GM12878 (cell line): ENCODE measurements around the gene GPR173.

Experiments
- CBFB ChIP-seq: IDR thresholded peaks from 2 replicates; pipeline ENCODE4 v1.6.1; 2016; ENCODE audit warnings: antibody characterized with exemption, low read depth
- CBX5 ChIP-seq: sonication (generic); IDR thresholded peaks from 2 replicates; pipeline ENCODE4 v1.6.1; 2016; ENCODE audit warnings: low read depth, moderate library complexity, mild to moderate bottlenecking, inconsistent platforms
- CHD2 ChIP-seq: IDR thresholded peaks from 2 replicates; pipeline ENCODE4 v1.6.1; 2011; ENCODE audit warnings: low read depth, low read length, improper control_type of control experiment, borderline replicate concordance
- CTCF ChIP-seq, 3 experiments: IDR thresholded peaks in 2 of 3; conservative IDR thresholded peaks in 1 of 3; 2 replicates each; pipeline ENCODE4 v1.5.1; 2011; ENCODE audit warnings: low read depth in 3 of 3, low read length in 3 of 3, mild to moderate bottlenecking in 3 of 3, control low read depth in 2 of 3, moderate library complexity in 2 of 3, inconsistent platforms in 1 of 3, mixed read lengths in 1 of 3; ENCODE audit not compliant: control insufficient read depth in 2 of 3, insufficient read depth in 1 of 3; ENCODE audit errors: extremely low read depth in 1 of 3
- FOXK2 ChIP-seq: fragments of 450-650 bp; IDR thresholded peaks from 2 replicates; pipeline ENCODE4 v1.6.1; 2017; ENCODE audit warnings: mild to moderate bottlenecking, moderate library complexity
- LARP7 ChIP-seq: fragments of 450-650 bp; IDR thresholded peaks from 2 replicates; pipeline ENCODE4 v1.6.1; 2017; ENCODE audit warnings: mild to moderate bottlenecking
- POLR2A ChIP-seq: IDR thresholded peaks from 2 replicates; pipeline ENCODE4 v1.6.1; 2011; ENCODE audit warnings: low read depth, mild to moderate bottlenecking, low read length
- REST ChIP-seq: IDR thresholded peaks from 2 replicates; pipeline ENCODE4 v1.6.1; 2012; ENCODE audit warnings: mild to moderate bottlenecking, low read depth, low read length
- SIN3A ChIP-seq: IDR thresholded peaks from 2 replicates; pipeline ENCODE4 v1.6.1; 2012; ENCODE audit warnings: low read depth, low read length, improper control_type of control experiment
- YBX1 ChIP-seq: fragments of 450-650 bp; IDR thresholded peaks from 2 replicates; pipeline ENCODE4 v1.6.1; 2016; ENCODE audit warnings: antibody characterized with exemption
- ZNF217 ChIP-seq: fragments of 450-650 bp; IDR thresholded peaks from 2 replicates; pipeline ENCODE4 v1.6.1; 2017; ENCODE audit warnings: antibody characterized with exemption, mild to moderate bottlenecking

DNA sequence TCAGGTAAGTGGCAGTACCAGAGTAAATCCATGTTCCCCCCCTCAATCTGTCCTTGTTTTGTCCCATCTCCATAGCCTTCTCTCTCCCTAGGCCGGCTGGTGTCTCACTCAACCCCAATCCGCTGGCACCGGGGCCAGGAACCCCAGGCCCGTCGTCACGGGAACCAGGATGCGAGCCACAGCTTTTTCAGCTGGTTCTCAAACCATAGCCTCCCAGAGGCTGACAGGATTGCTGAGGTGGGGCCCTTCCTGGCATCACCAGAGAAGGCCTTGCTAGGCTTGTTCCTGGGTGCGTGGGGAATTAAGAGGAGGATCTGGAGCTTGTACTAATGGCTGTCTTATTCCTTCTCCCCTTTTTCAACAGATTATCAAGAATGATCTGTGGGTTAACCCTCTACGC lies 36.3 kb downstream of the GPR173 start:
- no peak for TF ChIP-seq CTCF (IDR thresholded peaks at IDR 0.05 in 2 of 3, conservative IDR thresholded peaks at IDR 0.05 in 1 of 3; ENCODE audit: control insufficient read depth in 2 of 3, extremely low read depth in 1 of 3, insufficient read depth in 1 of 3, low read depth in 3 of 3, low read length in 3 of 3)
- no peak for TF ChIP-seq LARP7
- TF ChIP-seq POLR2A = no peak
- no peak for TF ChIP-seq CHD2
- no peak for TF ChIP-seq CBX5
- no peak for TF ChIP-seq YBX1
- no peak for TF ChIP-seq SIN3A
- no peak for TF ChIP-seq ZNF217
- TF ChIP-seq FOXK2 = no peak
- no peak for TF ChIP-seq CBFB
- no peak for TF ChIP-seq REST
